C4-2B (cell line): Measurements from ENCODE around the gene PDCD5.

Experiments
- ZFX ChIP-seq: fragments of 450-650 bp; IDR thresholded peaks from 2 replicates; pipeline ENCODE4 v1.6.1; 2017
- TF ChIP-seq, protein P1 (sequence below): fragments of 450-650 bp; conservative IDR thresholded peaks from 2 replicates; pipeline ENCODE4 v1.5.1; 2017; ENCODE audit warnings: mild to moderate bottlenecking

DNA sequence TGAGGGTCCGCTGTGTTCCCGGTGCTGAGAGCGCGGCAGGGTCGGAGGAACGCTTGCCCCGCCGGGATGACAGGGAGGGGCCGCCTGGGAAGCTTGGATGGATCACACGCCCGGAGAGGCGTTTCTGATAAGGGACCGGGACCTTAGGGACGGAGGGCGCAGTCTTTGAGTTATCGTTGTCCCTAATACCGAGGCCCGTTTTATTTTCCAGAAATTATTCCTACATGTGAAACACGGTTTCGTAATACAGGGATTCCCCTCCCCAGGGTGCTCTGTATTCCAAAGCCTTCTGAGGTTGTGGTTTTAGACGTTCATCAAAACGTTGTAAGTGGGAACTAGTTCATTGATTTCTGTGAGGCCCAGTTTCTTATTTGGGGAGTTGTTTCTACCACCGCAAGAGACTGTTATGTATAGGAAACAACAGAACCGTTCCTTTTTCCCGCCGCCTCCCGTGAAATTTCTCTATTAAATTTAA lies 752 bp downstream of the PDCD5 start:
- TF ChIP-seq, protein P1, sequence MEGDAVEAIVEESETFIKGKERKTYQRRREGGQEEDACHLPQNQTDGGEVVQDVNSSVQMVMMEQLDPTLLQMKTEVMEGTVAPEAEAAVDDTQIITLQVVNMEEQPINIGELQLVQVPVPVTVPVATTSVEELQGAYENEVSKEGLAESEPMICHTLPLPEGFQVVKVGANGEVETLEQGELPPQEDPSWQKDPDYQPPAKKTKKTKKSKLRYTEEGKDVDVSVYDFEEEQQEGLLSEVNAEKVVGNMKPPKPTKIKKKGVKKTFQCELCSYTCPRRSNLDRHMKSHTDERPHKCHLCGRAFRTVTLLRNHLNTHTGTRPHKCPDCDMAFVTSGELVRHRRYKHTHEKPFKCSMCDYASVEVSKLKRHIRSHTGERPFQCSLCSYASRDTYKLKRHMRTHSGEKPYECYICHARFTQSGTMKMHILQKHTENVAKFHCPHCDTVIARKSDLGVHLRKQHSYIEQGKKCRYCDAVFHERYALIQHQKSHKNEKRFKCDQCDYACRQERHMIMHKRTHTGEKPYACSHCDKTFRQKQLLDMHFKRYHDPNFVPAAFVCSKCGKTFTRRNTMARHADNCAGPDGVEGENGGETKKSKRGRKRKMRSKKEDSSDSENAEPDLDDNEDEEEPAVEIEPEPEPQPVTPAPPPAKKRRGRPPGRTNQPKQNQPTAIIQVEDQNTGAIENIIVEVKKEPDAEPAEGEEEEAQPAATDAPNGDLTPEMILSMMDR = no peak
- TF ChIP-seq ZFX = no peak
